GM18868 (cell line): Measurements from ENCODE around the gene PDGFRB.

Experiments
- ATAC-seq: cut with Tn5 transposase; IDR thresholded peaks from one replicate; pipeline ENCODE4 v1.9.1; 2021; ENCODE audit warnings: mild to moderate bottlenecking, moderate library complexity; ENCODE audit not compliant: unreplicated experiment

The PDGFRB gene

GRCh38 chr5:150069672-150070627 lies 85.7 kb downstream of the PDGFRB start:
- ATAC-seq: no peak

- ATAC-seq: no peak
Observed at GRCh38 chr5:150068961-150069645, 86.5 kb downstream of the PDGFRB start.

GRCh38 chr5:150068472-150068871 lies 87.2 kb downstream of the PDGFRB start:
- ATAC-seq: no peak

GRCh38 chr5:150068071-150068470 lies 87.6 kb downstream of the PDGFRB start:
- no peak for ATAC-seq

GRCh38 chr5:150067405-150067960 lies 88.2 kb downstream of the PDGFRB start:
- peak; percentile 33 for ATAC-seq

GRCh38 chr5:150066901-150067396 lies 88.7 kb downstream of the PDGFRB start:
- ATAC-seq: peak; percentile 55

GRCh38 chr5:150066436-150066835 lies 89.2 kb downstream of the PDGFRB start:
- no peak for ATAC-seq

GRCh38 chr5:150065886-150066285 lies 89.8 kb downstream of the PDGFRB start:
- no peak for ATAC-seq

GRCh38 chr5:150065346-150065745 lies 90.3 kb downstream of the PDGFRB start:
- ATAC-seq: no peak

- ATAC-seq: no peak
Observed at GRCh38 chr5:150064681-150065220, 90.9 kb downstream of the PDGFRB start.
